Adrenal gland (tissue), 12 donors: Measurements from ENCODE around the gene SPEG. TPM values are rescaled to one million over a fixed set of nuclear protein-coding genes. Genes with fewer than 3 reads are reported as not detected.

ENCODE experiments used
- DNase-seq, 7 donors: peaks; one replicate each; pipeline ENCODE4 v3.0.0-alpha.2; 2019 to 2020
- H3K27ac ChIP-seq, 5 donors: fragments of 200-600 bp; sonication (generic) in 4 of 5; 1 replicate in 3 of 5; 2 replicates in 2 of 5; pipeline versions ENCODE4 v1.5.1 to v1.8.0; 2016 to 2020; ENCODE audit warnings: mild to moderate bottlenecking in 1 of 5
- H3K27me3 ChIP-seq: fragments of 200-600 bp; 2 replicates; pipeline ENCODE4 v1.8.0; 2021
- H3K36me3 ChIP-seq, 2 donors: fragments of 200-600 bp; replicated peaks in 1 of 2; 1 replicate in 1 of 2; 2 replicates in 1 of 2; pipeline versions ENCODE4 v1.5.1 to v1.8.0; 2018 to 2022
- H3K4me1 ChIP-seq, 2 donors: fragments of 200-600 bp; replicated peaks in 1 of 2; 1 replicate in 1 of 2; 2 replicates in 1 of 2; pipeline versions ENCODE4 v1.5.1 to v1.8.0; 2018 to 2021
- H3K4me3 ChIP-seq, 4 donors: fragments of 200-600 bp; sonication (generic) in 3 of 4; one replicate each; pipeline ENCODE4 v1.5.1; 2016 to 2018
- H3K9me3 ChIP-seq, 3 donors: fragments of 200-600 bp; sonication (generic) in 1 of 3; replicated peaks in 1 of 3; 1 replicate in 2 of 3; 2 replicates in 1 of 3; pipeline versions ENCODE4 v1.5.1 to v1.8.0; 2016 to 2021
- CTCF ChIP-seq, 6 experiments: fragments of 450-650 bp in 4 of 6; fragments of 200-600 bp in 2 of 6; sonication (generic) in 1 of 6; IDR thresholded peaks; 1 replicate in 5 of 6; 2 replicates in 1 of 6; pipeline versions ENCODE4 v1.5.1 to v1.8.0; 2016 to 2021; ENCODE audit warnings: antibody characterized with exemption in 6 of 6, mild to moderate bottlenecking in 2 of 6, moderate library complexity in 1 of 6
- POLR2A ChIP-seq, 2 donors: fragments of 450-650 bp; IDR thresholded peaks; one replicate each; pipeline ENCODE4 v1.6.1; 2017; ENCODE audit warnings: antibody characterized with exemption in 2 of 2, mild to moderate bottlenecking in 2 of 2, moderate library complexity in 1 of 2
- WGBS, 4 donors: extraction: QIAGEN DNeasy Blood & Tissue Kit in 2 of 4; methylation state at CpG; one replicate each; pipeline versions ENCODE4 v1.1.5 to v1.1.7; 2013 to 2017; 5-methylcytosine and 5-hydroxymethylcytosine counted together
- intact Hi-C, 2 donors: fragments of 100-400 bp; cut with DNase I; formaldehyde crosslinking; loops; one replicate each; pipeline versions ENCODE4 v1.14.1 to v1.15.0; 2022 to 2023
- polyA plus RNA-seq, 3 donors: library from polyadenylated mRNA; stranded (reverse); fragments of 200-250 nt in 2 of 3; fragments of 350-450 nt in 1 of 3; fragmentation: Illumina TruSeq in 1 of 3; extraction: RNeasy Lipid Tissue Mini Kit (QIAGEN cat#74804) in 1 of 3; gene quantifications; one replicate each; pipeline ENCODE4 v1.2.3, GENCODE V29; 2013 to 2014
- total RNA-seq, 9 donors: library from RNA; depleted of rRNA in 4 of 9; stranded (reverse); fragments of >200 nt in 4 of 9; fragments of 120-200 nt in 1 of 9; fragmentation: NEBNext Ultra II Directional in 1 of 9; extraction: Animal tissue kit (Norgen Biotek cat#: 25700) in 1 of 9; gene quantifications; one replicate each; pipeline versions ENCODE4 v1.1.0 to v1.2.4, GENCODE V29; 2013 to 2023
- donor health status: healthy with polysubstance abuse.
- donor health status: Bipolar disorder and iron deficiency.
- donor health status: DM: yes; HTN: yes; CAD: no.
- donor health status: DM: no; HTN: no; CAD: no.
- donor health status: DM: no; HTN: no; CAD: no.
- donor health status: DM: yes; HTN: yes; CAD: no.

SPEG gene
- total and polyA plus RNA-seq, 12 donors = 0.66 to 178 (median 5.5) TPM

DNA sequence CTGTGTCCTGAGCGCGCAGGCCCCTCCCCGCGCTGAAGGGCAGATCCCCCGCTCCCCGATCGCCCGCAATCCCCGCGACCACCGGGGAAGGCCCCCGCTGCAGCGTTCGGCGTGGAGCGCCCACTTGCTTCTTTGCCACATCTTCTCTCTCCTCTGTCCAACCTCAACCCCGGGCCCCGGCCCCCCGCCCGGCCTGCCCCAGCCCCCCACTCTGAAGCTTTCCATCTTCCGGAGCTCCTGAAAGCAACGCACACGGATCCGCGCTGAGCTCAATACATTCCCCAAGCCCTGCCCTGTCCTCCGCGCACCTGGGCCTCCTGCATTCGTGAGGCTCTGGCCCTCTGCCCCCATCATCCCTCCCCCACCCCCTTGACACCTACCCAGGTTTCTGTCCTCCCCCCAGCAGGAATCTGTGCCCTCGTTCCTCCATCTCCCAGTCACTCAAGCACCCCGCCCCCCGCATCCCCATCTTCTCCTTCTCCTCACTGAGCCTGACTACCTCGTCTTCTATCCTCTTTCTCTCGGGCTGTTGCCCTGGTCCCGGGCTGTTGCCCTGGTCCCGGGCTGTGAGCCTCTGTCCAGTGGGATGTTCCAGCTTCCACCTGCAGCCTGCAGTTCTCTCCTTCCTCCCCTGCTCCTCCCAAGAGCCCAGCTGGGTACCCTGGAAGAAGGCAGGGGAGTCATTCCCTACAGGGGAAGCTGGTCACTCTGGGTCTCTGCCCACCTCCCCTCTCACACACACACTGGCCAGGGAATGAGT, 7.8 kb downstream of the SPEG start:
- H3K27me3 ChIP-seq = peaks cover 6% of the 10 kb centered on the region
- DNase-seq = no peak

GRCh38 chr2:219443016-219443696, 8.5 kb downstream of the SPEG start:
- WGBS, 4 donors = 80 to 86% (median 84%) methylated on average over 11 to 12 of the region's 12 CpGs
- no peak for DNase-seq
- no peak overlapping the region for H3K4me3 ChIP-seq
- no peaks in the 10 kb centered on the region for H3K36me3 ChIP-seq
- intact Hi-C loops = no loop called here
- H3K4me1 ChIP-seq = peaks cover 0 to 12% of the 10 kb centered on the region in 2 donors
- TF ChIP-seq POLR2A (IDR thresholded peaks at IDR 0.05) (no peak), CTCF (IDR thresholded peaks at IDR 0.05) (no peak)
- no peaks in the 10 kb centered on the region for H3K9me3 ChIP-seq
- peaks cover 11% of the 10 kb centered on the region for H3K27me3 ChIP-seq
- peak overlapping the region in 1 of 5 donors; percentile 34 for H3K27ac ChIP-seq

More for the DNA sequence above, 7.8 kb downstream of the SPEG start:
- peak overlapping the region in 2 of 5 donors; percentile 29 to 57 for H3K27ac ChIP-seq
- peak overlapping the region in 1 of 4 donors; percentile 61 for H3K4me3 ChIP-seq
- intact Hi-C loops = no loop called here
- peaks cover 0 to 12% of the 10 kb centered on the region in 2 donors for H3K4me1 ChIP-seq
- no peak for TF ChIP-seq CTCF (IDR thresholded peaks at IDR 0.05)
- TF ChIP-seq POLR2A (IDR thresholded peaks at IDR 0.05) = no peak
- 13 to 16% (median 15%) methylated on average over 21 to 35 of the region's 35 CpGs for WGBS, 4 donors
- H3K36me3 ChIP-seq = no peaks in the 10 kb centered on the region
- H3K9me3 ChIP-seq = no peaks in the 10 kb centered on the region

DNA sequence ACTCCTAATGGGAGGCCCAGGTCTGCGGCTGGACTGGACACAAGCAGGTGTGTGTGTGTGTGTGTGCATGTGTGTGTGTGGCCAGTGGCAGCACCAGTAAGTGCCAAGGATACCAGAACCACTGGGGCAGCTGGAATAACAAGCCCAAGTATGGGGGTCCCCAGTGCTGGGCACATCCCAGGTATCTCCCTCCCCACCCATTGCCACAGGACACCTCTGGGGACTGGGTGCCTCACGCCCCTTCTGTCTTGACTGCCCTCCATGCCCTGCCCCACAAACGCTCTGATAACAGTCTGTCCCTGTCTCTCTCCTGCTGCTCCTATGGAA, 9.0 kb downstream of the SPEG start:
- H3K27me3 ChIP-seq = peaks cover 16% of the 10 kb centered on the region
- intact Hi-C loops = no loop called here
- no peak overlapping the region for H3K4me3 ChIP-seq
- TF ChIP-seq POLR2A (IDR thresholded peaks at IDR 0.05) (no peak), CTCF (IDR thresholded peaks at IDR 0.05) (no peak)
- 62 to 83% (median 79%) methylated on average over 3 of the region's 3 CpGs for WGBS, 4 donors
- peaks cover 0 to 12% of the 10 kb centered on the region in 2 donors for H3K4me1 ChIP-seq
- no peaks in the 10 kb centered on the region for H3K9me3 ChIP-seq
- H3K27ac ChIP-seq = peak overlapping the region in 1 of 5 donors; percentile 65
- DNase-seq = no peak
- no peaks in the 10 kb centered on the region for H3K36me3 ChIP-seq

DNA sequence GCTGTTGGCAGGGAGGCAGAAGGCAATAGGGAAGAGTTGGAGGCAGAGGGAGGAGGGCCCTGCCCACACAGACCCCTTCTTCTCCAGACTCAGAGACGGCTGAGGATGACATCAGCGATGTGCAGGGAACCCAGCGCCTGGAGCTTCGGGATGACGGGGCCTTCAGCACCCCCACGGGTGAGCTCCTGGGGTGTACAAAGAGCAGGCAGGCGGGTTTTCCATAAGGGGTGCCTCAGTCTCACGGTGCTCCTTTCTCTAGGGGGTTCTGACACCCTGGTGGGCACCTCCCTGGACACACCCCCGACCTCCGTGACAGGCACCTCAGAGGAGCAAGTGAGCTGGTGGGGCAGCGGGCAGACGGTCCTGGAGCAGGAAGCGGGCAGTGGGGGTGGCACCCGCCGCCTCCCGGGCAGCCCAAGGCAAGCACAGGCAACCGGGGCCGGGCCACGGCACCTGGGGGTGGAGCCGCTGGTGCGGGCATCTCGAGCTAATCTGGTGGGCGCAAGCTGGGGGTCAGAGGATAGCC, 10.0 kb downstream of the SPEG start:
- H3K27me3 ChIP-seq = peaks cover 24% of the 10 kb centered on the region
- WGBS, 4 donors = 69 to 90% (median 85%) methylated on average over 7 to 23 of the region's 23 CpGs
- intact Hi-C loops = no loop called here
- H3K4me3 ChIP-seq = no peak overlapping the region
- H3K4me1 ChIP-seq = peaks cover 0 to 12% of the 10 kb centered on the region in 2 donors
- peak in 1 of 7 donors; percentile 72 for DNase-seq
- TF ChIP-seq CTCF (IDR thresholded peaks at IDR 0.05) (no peak), POLR2A (IDR thresholded peaks at IDR 0.05) (no peak)
- no peaks in the 10 kb centered on the region for H3K36me3 ChIP-seq
- no peaks in the 10 kb centered on the region for H3K9me3 ChIP-seq
- H3K27ac ChIP-seq = peak overlapping the region in 2 of 5 donors; percentile 10 to 65
